GM18498 (cell line): ENCODE results near the gene STMP1.
"Not testable (repeated sequence)": the region's sequence is repeated elsewhere in the genome, so short reads cannot be mapped to it uniquely, and the experiment has no call there.

Experiments
- ATAC-seq: cut with Tn5 transposase; IDR thresholded peaks from one replicate; pipeline ENCODE4 v1.9.1; 2021; ENCODE audit warnings: mild to moderate bottlenecking, moderate library complexity; ENCODE audit not compliant: unreplicated experiment

Gene STMP1

GRCh38 chr7:135664046-135664589 is 1.8 kb downstream of the STMP1 start:
- ATAC-seq: no peak

- ATAC-seq: no peak
These were observed 2.7 kb downstream of the STMP1 start for GRCh38 chr7:135665042-135665441.

DNA sequence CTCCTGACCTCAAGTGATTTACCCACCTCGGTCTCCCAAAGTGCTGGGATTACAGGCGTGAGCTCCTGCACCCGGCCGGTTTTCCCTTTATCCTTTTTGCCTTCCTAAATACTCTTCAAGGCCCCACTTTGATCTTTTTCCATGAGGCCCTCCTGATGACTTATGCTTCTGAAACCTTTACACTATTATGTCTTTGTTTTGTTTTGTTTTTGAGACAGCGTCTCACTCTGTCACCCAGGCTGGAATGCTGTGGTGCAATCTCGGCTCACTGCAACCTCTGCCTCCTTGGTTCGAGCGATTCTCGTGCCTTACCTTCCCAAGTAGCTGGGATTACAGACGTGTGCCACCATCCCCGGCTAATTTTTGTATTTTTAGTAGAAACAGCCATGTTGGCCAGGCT is 3.8 kb downstream of the STMP1 start:
- ATAC-seq: no peak

- no peak for ATAC-seq
These were observed 4.5 kb downstream of the STMP1 start for GRCh38 chr7:135666846-135667245.

DNA sequence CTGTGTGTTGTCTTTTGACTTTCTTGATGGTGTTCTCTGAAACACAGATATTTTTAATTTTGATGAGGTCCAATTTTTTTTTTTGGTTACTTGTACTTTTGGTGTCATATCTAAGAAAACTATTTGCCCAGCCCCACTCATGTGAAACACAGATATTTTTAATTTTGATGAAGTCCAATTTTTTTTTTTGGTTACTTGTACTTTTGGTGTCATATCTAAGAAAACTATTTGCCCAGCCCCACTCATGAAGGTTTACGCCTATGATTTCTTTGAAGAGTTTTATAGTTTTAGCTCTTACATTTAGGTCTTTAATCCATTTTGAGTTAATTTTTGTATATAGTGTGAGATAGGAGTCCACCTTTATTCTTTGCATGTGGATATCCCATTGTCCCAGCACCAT is 5.3 kb downstream of the STMP1 start:
- ATAC-seq: not testable (repeated sequence)

GRCh38 chr7:135668852-135669395 is 6.6 kb downstream of the STMP1 start:
- ATAC-seq: not testable (repeated sequence)

DNA sequence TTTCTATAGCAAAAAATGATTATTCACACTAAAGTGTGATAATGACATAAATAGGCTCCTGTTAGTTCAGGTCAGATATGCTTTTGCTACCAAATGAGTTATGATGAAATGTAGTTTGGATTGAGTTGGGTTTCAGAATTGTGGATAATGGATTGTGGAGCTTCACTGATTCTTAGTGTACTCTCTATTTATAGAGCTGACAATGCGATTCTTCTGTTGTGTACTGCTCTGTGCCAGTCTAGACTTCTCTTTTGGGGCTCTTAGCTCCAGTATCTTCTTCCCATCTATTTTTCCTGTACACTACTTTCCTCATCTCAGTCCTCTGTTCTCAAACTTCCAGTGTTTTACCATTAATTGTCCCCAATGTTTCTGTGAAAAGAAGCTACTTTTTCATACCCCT is 7.5 kb downstream of the STMP1 start:
- ATAC-seq: no peak

- no peak for ATAC-seq
These were observed 7.9 kb downstream of the STMP1 start for GRCh38 chr7:135670179-135670578.

- ATAC-seq: peak; percentile 80
These were observed 10.4 kb downstream of the STMP1 start for GRCh38 chr7:135672560-135673359.

- no peak for ATAC-seq
These were observed 11.0 kb downstream of the STMP1 start for GRCh38 chr7:135673360-135673706.

DNA sequence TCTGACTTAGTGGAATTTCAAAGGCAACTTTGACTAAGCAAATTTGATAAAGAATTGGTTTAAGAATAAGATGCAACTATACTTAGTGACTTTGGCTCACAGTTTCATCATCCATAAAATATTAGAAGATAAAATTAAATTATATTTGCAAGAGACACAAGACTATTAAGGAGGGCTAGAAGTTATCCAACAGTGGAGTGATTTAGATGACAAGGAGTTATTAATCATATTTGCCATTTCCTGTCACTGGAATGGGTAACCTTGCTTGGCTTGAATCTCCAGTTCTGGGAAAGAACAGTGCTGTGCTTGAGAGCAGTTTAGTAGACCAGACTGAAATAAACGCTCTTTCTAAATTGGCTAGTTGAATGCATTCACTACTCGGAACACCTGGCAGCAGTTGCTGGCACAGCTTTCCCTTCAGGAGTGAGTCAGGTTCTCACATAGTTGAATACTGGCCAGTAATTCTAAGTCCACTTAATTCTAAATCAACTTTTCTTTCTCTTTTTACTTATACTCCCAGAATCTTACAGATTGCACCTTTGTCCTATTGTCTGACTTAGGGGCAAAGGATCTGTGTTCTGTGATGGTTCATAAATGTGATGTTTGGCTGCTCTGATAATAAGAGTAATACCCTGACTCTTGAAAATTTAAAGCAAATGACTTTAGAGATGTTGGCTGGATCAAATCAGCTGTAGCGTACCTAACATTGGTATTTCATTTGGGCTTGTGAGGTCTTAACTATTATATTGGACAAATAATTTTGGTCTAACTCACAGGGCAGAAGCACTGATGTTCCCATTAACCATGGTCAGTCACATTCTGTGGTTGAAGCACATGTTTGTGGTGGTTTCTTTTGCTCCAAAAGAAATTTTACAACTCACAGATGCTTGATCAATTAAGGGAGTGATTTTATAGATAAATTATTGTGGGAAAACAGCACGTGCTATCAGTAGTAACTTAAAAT is 16.6 kb downstream of the STMP1 start:
- no peak for ATAC-seq

- ATAC-seq: no peak
These were observed 19.4 kb downstream of the STMP1 start for GRCh38 chr7:135681762-135682161.

DNA sequence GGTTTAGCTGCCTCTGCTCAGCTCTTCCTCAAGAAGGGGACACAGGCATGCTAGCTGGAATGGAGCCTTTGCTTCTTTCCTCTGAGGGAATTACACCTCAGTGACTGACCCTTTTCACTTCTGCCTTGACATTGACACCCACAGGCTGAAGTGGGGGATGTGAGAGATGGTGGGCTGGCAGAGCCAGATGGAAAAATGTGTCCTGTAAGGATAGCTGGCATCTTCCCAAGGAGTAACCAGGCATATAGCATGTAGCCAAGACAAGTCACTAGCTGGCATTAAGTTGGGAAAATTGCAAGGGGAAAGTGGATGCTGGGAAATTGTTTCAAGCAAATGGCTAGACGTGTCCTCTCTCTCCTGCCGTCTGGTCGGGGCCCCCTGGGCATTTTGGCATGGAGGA is 19.9 kb downstream of the STMP1 start:
- no peak for ATAC-seq

DNA sequence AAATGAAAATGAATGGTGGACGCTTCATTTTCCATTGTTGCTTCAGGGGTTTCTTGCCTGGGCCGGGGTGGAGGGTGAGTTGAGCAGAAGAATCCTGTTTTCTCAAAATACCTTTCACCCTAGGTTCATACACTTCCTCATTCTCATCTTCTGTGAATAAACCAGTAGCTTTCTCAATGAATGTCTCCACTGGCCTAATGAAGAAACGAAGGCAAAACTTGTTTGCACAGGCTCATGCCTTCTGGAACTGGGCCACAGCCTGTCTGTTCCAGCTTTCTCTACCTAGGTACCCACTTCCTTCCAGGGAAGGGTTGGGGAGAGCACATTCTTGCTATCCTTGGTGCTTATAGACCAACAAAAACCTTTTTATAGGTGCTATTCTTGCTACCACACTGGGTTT is 21.3 kb downstream of the STMP1 start:
- ATAC-seq: no peak

DNA sequence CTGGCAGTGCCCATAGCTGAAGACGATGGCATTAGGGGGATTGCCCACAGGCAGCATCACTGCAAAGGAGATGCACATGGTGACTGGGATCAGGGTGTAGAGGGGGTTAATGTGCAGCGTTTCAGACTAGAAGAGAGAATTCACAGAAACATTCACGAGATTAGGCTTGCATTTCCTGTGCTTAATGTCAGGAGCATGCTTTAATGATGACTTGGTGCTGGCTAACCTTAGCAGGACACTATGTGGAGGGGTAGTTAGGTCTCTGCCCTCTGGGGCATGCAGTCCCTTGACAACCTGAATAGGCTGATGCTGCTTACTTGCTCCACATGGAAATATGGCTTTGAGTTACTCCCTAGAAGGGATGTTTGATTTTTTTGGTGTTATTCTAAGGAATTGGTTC is 21.8 kb downstream of the STMP1 start:
- ATAC-seq: no peak

GRCh38 chr7:135684699-135685098 is 22.4 kb downstream of the STMP1 start:
- no peak for ATAC-seq

DNA sequence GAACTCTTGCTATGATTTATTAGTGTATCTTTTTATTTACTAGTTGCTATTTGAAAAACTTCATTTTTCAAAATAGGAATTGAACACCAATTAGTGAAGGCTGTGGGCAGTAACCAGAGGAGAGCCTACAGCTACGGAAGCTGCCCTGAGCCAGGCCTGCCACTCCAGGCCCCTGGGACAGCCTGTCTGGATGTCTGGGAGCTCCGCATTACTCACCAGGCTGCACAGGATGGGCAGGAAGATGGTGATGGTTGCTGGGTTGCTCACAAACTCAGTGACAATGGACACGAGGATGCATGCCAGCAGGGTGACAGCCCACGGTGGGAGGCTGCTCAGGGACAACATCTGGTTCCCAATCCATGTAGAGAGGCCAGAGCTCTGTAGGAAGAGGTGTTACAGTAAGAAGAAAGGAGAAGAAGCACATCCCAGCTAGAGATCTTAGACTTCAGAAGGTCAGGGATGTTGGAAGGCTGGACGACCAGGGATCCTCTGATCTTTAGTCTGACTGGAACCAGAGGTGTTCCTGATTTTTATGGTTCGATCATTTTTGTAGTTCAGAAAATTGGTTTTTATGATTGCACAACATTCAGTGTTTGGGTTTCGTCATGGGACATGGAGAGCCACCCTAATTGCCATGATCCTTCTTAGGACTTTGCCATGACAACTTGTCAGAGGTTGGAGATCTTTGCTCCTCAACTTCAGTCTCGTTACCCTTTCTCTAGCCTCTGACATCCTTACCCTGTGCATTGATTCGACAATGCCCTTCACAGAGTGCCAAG is 23.2 kb downstream of the STMP1 start:
- ATAC-seq: no peak

DNA sequence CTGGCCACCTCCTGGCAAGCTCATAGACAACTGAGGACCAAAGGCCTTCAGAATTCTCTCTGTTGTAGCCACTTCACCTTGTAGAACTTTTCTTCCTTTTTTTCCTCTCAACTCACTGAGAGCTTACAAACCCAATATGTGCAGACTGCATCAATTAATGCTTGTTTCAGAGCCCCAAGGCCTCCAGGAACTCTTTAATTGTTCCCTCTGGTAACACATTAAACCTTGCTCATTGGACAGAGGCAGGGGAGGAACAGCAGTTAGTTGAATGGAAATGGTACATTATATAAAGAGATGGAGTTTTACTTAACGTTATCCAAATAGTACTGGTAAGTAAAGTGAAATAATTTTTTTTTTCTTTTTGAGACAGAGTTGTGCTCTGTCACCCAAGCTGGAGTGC is 25.2 kb downstream of the STMP1 start:
- no peak for ATAC-seq

DNA sequence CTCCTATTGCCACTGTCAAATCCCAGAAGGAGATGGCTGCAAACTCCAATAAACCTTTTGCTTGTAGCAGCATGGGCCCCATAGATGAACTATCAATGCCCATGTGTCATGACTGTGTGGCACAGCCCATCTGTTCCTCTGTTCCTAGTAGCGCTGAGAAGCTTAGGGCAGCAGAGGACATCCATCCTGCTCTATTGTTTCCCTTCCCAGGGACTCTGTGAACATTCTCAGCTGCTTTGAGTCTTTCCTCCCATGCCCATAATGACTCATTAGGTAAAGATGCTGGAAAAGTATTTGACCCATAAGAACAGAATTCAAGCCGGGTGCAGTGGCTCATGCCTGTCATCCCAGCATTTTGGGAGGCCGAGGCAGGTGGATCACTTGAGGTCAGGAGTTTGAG is 28.3 kb downstream of the STMP1 start:
- ATAC-seq: no peak

- ATAC-seq: no peak
These were observed 29.7 kb downstream of the STMP1 start for GRCh38 chr7:135692055-135692454.

- not testable (repeated sequence) for ATAC-seq
These were observed 30.3 kb downstream of the STMP1 start for GRCh38 chr7:135692606-135693005.
